ENCODE measurements around the gene RFX1.
"Not testable (repeated sequence)": the region's sequence is repeated elsewhere in the genome, so short reads cannot be mapped to it uniquely, and the experiment has no call there.

RFX1 gene

GRCh38 chr19:14006085-14006765 is at the start of gene RFX1:
Gene RFX1 (minus strand): TSS chr19:14006320. CDS start chr19:13993843, 12,477 bp downstream.
- peak; percentile 100 for DNase-seq

GRCh38 chr19:14055396-14055795 is 49.3 kb upstream of the RFX1 start:
- no peak for DNase-seq

- no peak for DNase-seq
Observed at GRCh38 chr19:14054721-14055120, 48.6 kb upstream of the RFX1 start.

GRCh38 chr19:14054099-14054498 is 48.0 kb upstream of the RFX1 start:
- DNase-seq: no peak

GRCh38 chr19:14053500-14053899 is 47.4 kb upstream of the RFX1 start:
- DNase-seq: no peak

GRCh38 chr19:14053032-14053431 is 46.9 kb upstream of the RFX1 start:
- DNase-seq: no peak

- no peak for DNase-seq
Observed at GRCh38 chr19:14052470-14052869, 46.4 kb upstream of the RFX1 start.

- no peak for DNase-seq
Observed at GRCh38 chr19:14051980-14052379, 45.9 kb upstream of the RFX1 start.

- not testable (repeated sequence) for DNase-seq
Observed at GRCh38 chr19:14050961-14051360, 44.8 kb upstream of the RFX1 start.

GRCh38 chr19:14050512-14050911 is 44.4 kb upstream of the RFX1 start:
- DNase-seq: no peak

- no peak for DNase-seq
Observed at GRCh38 chr19:14048443-14049153, 42.5 kb upstream of the RFX1 start.

- not testable (repeated sequence) for DNase-seq
Observed at GRCh38 chr19:14047866-14048265, 41.7 kb upstream of the RFX1 start.

GRCh38 chr19:14042659-14043608 is 36.8 kb upstream of the RFX1 start:
- peak; percentile 26 for DNase-seq

GRCh38 chr19:14039181-14039580 is 33.1 kb upstream of the RFX1 start:
- DNase-seq: no peak

GRCh38 chr19:14035706-14036105 is 29.6 kb upstream of the RFX1 start:
- DNase-seq: no peak

GRCh38 chr19:14035159-14035558 is 29.0 kb upstream of the RFX1 start:
- DNase-seq: not testable (repeated sequence)

GRCh38 chr19:14033946-14034345 is 27.8 kb upstream of the RFX1 start:
- peak; percentile 31 for DNase-seq

- peak; percentile 38 for DNase-seq
Observed at GRCh38 chr19:14031719-14032480, 25.8 kb upstream of the RFX1 start, which contains the start of gene IL27RA. Gene IL27RA (plus strand): TSS chr19:14031762. CDS start chr19:14031873, 111 bp downstream.

- no peak for DNase-seq
Observed at GRCh38 chr19:14030997-14031718, 25.0 kb upstream of the RFX1 start.

- DNase-seq: no peak
Observed at GRCh38 chr19:14028901-14029300, 22.8 kb upstream of the RFX1 start.

GRCh38 chr19:14027856-14028450 is 21.8 kb upstream of the RFX1 start, which contains the start of gene RLN3:
Gene RLN3 (plus strand): TSS chr19:14028148. CDS start chr19:14028205, 57 bp downstream.
- DNase-seq: no peak
